ENCODE measurements around the gene LRP3.
A peak's percentile ranks its signal among the peaks of the same experiment; 100 is the strongest.
"Not testable (repeated sequence)": the region's sequence is repeated elsewhere in the genome, so short reads cannot be mapped to it uniquely, and the experiment has no call there.

The LRP3 gene, protein sequence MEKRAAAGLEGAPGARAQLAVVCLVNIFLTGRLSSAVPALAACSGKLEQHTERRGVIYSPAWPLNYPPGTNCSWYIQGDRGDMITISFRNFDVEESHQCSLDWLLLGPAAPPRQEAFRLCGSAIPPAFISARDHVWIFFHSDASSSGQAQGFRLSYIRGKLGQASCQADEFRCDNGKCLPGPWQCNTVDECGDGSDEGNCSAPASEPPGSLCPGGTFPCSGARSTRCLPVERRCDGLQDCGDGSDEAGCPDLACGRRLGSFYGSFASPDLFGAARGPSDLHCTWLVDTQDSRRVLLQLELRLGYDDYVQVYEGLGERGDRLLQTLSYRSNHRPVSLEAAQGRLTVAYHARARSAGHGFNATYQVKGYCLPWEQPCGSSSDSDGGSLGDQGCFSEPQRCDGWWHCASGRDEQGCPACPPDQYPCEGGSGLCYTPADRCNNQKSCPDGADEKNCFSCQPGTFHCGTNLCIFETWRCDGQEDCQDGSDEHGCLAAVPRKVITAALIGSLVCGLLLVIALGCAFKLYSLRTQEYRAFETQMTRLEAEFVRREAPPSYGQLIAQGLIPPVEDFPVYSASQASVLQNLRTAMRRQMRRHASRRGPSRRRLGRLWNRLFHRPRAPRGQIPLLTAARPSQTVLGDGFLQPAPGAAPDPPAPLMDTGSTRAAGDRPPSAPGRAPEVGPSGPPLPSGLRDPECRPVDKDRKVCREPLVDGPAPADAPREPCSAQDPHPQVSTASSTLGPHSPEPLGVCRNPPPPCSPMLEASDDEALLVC

DNA sequence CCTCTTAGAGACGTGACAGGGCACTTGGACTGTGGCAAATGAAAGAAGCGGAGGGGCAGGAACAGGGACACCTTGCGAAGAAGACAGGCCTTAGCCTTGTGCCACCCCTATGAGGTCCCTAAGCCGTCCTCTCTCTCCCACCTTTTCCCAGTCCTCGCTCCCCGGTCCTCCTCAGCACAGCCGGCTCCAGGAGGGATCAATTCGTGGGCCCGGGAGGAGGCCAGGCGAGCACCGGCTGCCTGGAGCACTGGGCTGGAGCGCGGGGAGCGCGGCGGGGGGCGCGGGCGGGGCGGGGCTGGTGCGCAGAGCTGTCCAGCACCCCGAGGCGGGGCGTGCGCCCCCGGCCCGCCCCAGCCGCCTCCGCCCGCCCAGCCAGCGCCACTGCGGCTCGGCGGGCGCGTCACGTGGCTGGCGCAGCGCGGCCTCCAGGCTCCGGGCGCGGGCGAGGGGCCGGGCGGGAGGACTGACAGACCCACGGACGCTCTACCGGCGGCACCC, at the start of gene LRP3:
Gene LRP3 (plus strand): TSS at position 466 of the 498 bp plus-strand sequence. CDS start 456 bp downstream, outside the sequence.
- peak; percentile 79 for DNase-seq

DNA sequence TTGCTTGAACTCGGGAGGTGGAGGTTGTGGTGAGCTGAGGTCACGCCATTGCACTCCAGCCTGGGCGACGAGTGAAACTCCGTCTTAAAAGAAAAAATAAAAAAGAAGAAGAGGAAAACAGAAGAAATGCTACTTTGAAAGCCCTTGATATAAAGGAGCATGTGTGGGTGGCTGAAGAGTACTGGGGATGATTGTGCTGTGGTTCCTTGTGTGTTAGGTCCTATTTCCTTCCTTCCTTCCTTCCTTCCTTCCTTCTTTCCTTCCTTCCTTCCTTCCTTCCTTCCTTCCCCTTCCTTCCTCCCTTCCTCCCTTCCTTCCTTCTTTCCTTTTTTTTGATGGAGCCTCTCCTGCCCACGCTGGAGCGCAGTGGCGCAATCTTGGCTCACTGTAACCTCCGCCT, 47.9 kb upstream of the LRP3 start:
- no peak for DNase-seq

DNA sequence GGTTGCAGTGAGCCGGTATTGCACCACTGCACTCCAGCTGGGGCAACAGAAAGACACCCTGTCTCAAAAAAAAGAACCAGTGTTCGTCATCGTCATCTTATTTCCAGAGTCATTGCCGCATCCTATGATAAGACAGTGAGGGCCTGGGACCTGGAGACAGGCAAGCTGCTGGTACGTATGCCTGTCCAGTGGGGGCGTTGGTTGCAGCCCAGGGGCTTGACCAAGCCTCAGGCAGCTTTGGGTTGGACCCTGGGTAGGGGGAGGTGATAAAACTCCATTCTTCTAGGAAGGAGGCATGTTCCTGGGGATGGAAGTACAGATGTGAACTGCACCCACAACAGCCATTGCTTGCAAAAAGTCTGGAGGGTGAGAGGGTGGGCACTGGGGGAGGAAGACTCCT, 46.6 kb upstream of the LRP3 start:
- no peak for DNase-seq

DNA sequence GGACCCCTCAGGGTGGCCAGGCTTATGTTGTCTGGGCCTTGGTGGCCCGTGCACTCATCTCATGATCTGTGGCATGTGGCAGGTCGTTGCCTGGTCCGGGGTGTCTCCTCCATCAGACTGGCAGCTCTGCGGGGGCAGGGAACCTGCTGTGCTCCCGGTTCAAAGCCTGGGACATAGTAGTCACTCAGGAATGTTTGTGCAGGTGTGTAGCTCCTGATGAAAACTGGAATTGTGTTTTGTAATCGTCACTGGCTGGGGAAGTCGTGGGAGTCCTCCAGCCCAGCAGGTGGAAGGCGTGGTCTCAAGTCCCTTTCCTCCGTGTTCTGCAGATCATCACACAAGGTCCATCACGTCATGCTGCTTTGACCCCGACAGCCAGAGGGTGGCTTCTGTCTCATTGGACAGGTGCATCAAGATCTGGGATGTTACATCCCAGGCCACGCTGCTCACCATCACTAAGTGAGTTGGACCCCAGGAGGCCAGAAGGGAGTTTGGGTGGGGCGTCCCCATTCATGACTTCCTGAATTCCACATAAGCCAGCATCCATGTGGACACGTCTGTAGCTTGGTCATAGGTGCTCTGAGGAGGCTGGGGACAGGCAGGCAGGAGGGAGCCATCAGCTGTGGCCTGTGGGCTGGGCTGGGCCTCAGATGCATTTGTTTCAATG, 43.1 kb upstream of the LRP3 start:
- peak; percentile 41 for DNase-seq

DNA sequence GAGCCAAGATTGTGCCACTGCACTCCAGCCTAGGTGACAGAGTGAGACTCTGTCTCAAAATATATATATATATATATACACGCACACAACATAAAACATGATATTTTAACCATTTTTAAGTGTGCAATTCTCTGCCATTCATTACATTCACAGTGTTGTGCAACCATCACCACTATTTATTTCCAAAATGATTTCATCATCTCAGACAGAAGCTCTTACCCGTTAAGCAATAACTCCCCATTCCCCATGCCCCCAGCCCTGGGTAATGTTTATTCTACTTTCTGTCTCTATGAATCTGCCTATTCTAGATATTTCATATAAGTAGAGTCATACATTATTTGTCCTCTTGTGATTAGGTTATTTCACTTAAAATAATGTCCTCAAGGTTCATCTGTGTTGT, 42.0 kb upstream of the LRP3 start:
- DNase-seq, result no peak

DNA sequence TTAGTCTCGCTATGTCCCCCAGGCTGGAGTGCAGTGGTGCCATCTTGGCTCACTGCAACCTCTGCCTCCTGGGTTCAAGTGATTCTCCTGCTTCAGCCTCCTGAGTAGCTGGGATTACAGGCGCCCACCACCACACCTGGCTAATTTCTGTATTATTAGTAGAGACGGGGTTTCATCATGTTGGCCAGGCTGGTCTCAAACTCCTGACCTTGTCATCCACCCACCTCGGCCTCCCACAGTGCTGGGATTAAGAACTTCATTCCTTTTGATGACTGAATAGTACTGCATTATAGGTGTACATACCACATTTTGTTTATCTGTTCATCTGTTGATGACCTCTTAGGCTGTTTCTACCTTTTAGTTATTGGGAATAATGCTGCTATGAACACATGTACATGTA, 41.5 kb upstream of the LRP3 start:
- not testable (repeated sequence) for DNase-seq

DNA sequence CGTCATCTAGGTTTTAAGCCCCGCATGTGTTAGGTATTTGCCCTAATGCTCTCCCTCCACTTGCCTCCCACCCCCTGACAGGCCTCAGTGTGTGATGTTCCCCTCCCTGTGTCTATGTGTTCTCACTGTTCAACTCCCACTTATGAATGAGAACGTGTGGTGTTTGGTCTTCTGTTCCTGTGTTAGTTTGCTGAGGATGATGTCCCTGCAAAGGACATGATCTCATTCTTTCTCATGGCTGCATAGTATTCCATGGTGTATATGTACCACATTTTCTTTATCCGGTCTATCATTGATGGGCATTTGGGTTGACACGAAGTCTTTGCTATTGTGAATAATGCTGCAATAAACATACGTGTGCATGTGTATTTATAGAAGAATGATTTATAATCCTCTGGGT, 39.8 kb upstream of the LRP3 start:
- DNase-seq, result not testable (repeated sequence)

DNA sequence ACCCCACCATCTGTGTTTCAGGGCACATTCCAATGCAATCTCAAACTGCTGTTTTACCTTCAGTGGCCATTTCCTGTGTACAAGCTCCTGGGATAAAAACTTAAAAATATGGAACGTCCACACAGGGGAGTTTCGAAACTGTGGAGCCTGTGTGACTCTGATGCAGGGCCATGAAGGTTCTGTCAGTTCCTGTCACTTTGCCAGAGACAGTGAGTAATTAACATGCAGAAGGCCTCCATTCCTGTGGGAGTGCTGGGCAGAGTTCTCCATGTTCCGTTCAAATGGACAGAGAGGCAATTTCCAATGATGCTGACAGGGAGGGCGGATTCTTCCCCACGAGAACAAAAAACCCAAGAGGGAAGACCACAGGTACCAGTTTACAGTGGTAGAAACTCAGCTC, 37.8 kb upstream of the LRP3 start:
- no peak for DNase-seq

DNA sequence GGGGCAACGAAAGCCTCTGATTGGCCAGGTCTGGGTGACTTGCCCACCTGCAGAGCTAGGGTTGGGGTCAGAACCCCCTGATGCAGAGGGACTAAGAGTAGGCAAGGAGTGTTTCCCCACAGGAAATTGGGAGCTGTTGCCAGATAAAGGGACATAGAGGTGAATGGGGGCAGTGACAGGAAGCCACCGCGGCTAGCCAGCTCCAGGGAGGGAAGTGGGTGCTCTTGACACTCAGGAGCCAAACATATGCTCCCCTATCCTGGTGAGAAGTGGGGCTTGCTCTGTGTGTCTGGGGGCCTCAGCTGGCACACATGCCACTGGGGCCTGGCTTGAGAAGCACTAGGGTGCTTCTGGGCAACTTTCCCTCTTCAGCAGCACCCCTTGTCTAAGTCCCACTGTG, 36.2 kb upstream of the LRP3 start:
- no peak for DNase-seq

DNA sequence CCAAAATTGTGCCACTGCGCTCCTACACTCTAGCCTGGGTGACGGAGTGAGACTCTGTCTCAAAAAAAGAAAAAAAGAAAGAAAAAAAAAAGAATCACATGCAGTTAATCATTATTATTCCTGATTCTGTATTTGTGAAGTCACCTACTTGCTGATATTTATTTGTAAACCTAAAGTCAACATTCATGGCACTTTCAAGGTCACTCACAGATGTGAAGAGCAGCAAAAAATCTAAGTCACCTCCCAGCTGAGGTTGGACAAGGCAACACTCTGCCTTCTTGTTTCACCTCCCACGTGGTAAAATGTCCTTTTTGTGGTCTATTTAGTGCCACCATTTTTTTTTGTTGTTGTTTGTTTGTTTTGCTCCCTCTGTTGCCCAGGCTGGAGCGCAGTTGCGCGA, 35.8 kb upstream of the LRP3 start:
- DNase-seq, result no peak

DNA sequence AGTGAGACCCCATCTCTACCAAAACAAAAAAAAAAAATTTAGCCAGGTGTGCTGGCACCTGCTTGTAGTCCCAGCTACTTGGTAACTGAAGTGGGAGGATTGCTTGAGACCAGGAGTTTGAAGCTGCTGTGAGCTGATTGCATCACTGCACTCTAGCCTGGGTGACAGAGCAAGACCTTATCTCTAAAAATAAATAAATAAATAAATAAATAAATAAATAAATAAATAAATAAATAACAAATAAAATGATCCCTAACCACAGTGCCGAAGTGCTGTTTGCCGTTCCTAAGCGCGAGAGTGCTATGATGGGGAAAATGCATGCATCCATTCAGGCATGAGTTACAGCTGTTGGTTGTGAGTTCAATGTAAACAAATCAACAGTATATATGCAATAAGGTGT, 35.0 kb upstream of the LRP3 start:
- no peak for DNase-seq

DNA sequence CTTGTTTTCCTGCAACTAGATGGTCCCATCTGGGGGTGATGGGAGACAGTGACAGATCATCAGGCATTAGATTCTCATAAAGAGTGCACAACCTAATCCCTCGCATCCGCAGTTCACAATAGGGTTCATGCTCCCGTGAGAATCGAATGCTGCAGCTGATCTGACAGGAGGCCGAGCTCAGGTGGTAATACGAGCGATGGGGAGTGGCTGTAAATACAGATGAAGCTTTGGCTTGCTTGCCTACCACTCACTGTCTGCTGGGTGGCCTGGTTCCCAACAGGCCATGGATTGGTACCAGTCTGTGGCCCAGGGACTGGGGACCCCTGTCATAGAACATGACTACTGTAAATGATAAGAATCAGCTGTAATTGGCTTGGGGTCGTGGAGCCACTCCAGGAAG, 34.2 kb upstream of the LRP3 start:
- DNase-seq, result no peak

DNA sequence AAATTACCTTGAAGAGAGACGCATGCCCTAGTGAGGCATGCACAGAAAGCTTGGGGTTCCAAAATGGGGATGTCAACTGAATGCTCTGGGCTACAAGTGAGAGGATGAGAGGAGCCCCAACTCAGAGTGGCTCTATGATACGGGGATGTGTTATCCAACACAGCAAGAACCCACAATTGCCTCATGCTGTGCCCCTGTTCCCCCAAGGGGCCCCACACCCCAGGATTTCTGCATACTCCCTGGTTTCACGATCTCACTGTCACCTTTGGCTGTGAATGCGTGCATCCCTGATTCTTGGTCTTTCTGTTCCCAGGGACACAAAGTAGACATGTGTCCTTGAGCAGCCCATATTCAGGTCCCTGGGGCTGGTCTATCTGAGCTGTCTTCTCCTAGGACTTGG, 32.9 kb upstream of the LRP3 start:
- DNase-seq, result no peak

DNA sequence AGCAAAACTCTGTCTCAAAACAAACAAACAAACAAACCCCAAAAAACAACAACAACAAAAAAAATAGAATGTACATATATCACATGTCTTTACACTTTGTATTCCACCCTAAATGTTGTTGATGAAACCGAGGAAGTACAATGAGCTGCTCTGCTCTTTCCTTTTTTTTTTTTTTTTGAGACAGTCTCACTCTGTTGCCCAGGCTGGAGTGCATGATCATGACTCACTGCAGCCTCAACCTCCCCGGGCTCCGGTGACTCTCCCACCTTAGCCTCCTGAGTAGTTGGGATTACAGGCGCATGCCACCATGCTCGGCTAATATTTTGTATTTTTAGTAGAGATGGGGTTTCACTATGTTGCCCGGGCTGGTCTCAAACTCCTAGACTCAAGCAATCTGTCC, 30.6 kb upstream of the LRP3 start:
- DNase-seq, result no peak

DNA sequence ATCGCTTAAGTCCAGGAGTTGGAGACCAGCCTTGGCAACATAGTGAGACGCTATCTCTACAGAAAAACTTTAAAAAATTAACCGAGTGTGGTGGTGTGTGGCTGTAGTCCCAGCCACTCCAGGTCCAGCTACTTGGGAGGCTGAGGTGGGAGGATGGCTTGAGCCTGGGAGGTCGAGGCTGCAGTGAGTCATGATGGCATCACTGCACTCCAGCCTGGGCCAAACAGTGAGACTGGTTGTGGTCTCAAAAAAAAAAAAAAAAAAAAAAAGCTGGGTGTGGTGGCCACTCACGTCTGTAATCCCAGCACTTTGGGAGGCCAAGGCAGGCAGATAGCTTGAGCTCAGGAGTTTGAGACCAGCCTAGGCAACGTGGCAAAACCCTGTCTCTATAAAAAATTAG, 28.1 kb upstream of the LRP3 start:
- not testable (repeated sequence) for DNase-seq

DNA sequence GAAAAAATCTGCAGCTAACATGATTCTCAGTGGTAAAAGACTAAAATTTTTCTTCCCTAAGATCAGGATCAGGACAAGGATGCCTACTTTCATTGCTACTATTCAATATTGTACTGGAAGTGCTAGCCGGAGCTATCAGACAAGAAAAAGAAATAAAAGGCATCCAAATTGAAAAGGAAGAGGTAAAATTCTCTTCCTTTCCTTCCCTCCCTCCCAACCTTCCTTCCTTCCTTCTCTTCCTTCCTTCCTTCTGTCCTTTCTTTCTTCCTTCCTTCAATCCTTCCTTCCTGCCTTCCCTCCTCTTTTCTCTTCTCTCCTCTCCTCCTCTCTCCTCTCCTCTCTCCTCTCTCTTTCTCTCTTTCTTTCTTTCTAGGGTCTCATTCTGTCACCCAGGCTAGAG, 26.7 kb upstream of the LRP3 start:
- no peak for DNase-seq

DNA sequence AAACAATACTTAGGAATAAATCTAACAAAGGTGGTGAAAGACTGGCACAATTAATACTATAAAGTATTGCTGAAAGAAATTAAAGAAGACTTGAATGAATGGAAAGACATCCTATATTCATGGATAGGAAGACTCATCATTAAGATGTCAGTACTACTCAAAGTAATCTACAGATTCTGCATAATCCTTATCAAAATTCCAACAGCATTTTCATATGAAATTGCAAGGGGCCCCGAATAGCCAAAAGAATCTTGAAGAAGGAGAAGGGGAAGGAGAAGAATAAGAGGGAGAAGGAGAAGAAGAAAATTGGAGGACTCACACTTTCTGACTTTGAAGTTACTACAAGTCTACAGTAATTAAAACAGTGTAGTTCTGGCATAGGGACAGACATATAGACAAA, 25.6 kb upstream of the LRP3 start:
- DNase-seq, result no peak

DNA sequence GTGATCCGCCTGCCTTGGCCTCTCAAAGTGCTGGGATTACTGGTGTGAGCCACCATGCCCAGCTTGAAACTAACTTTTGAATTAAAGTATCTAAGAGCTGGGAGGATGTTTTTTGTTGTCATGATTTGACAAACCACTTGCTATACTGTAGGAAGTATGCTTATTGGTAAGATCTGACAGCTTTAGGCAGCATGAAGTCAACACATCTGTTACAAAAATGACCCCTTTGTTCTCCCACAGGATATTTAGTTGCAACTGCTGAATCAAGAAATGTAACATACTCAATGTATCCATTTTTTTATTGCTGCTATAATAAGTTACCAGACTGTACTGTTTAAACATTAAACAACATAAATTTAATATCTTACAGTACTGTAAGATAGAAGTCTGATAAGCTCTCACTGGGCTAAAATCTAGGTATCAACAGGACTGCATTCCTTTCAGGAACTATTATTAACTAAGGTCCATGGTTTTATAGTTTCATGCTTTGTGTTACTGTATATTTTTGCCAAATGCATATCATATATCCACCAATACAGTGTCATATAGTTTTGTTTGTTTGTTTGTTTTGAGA, 22.8 kb upstream of the LRP3 start:
- no peak for DNase-seq

DNA sequence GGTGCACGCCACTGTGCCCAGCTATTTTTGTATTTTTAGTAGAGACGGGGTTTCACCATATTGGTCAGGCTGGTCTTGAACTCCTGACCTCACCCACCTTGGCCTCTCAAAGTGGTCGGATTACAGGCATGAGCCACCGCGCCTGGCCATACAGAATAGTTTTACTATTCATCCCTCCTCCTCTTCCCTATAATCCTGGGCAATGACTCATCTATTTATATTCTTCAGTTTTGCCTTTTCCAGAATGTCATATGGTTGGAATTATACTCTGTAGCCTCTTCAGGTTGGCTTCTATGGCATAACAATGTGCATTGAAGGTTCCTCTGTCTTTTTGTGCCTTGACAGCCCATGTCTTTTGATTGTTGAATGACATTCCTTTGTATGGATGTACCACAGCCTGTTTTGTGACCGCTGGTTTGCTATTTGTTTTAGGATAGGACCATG, 22.2 kb upstream of the LRP3 start:
- DNase-seq, result no peak

DNA sequence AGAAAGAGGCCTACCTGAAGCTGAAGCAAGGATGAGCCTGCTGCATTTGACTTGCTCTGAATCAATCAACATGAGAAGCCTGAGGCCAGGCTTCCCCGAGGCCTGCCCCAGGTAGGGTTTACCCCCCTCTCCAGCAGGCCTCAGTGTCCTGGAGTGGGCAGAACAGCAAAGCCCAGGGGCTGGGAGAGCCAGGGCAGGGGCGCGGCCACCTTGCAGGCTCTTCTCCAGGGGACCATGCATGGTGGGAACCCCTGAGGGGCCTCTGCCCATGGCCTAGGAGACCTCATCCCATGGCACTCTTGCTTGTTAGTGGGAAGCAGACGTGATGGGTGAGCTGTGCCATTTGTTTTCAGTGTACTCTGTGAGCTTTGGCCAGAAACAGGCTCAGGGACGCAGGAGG, 19.9 kb upstream of the LRP3 start:
- no peak for DNase-seq

DNA sequence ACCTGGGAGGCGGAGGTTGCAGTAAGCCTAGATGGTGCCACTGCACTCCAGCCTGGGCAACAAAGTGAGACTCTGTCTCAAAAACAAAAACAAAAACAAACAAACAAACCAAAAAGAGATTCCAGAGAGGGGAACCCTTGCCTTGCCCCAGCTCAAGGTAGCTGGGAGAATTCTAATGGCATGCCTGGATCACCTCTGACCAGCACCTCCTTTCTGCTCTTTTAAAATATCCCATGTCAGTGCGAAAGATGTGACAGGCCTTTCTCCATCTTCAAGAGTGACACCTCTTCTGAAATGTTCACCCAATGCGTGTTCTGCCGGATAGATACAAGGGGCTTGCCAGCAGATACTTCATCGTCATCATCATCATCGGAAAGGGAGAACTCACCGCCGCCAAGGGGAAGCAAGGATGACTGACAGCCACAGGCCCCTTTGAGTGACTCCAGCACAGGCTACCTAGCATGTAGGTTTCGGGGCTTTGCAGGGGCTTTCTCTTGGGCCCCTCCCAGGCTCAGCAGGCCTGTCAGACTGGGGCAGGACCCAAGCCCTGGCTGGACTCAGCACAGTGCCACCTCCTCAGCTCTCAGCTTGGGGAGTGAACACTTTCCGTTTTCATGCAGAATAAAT, 18.9 kb upstream of the LRP3 start:
- DNase-seq, result no peak

DNA sequence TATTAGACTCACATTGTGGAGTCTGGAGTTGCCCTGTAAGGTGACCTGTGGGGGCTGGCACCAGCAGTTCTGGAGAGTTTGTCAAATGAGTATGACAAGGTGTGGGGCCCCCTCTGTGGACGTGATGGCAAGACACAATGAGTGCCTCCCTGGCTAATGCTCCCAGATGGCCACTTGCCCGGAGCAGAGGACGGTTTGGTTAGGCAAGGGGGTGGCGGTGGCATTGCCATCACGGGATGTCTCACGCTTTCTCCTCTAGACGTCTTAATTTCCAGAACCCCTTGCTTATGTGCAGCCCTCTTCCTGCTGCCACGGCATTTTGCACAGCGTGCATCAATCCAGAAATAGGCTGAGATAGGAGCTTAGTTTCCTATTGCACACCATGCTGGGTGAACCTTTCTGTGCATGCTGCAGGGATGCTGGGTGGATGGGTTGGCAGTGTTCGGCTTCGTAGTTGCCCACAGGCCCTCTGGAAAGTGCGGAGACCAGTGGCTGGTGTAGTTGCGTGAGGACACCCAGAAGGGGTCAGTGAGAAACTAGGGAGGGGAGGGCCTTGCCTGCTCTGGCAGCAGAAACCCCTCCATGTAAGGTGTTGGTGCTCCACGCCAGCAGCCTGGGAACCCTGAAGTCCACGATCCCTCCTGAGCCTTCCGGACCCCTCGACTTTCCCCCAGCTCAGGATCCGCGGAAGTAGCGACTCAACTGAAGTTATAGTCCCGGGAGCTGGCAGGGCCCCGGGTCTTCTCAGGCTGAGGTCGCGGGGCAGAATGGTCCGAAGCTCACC, 18.1 kb upstream of the LRP3 start:
- peak; percentile 79 for DNase-seq
